Measurements from ENCODE around the gene ELP4.
A peak's percentile ranks its signal among the peaks of the same experiment; 100 is the strongest.

ELP4 gene

GRCh38 chr11:31802609-31802989 is 293.0 kb downstream of the ELP4 start:
- no peak for DNase-seq

- DNase-seq: no peak
Observed at GRCh38 chr11:31802990-31803812, 293.6 kb downstream of the ELP4 start.

- peak; percentile 44 for DNase-seq
Observed at GRCh38 chr11:31803813-31804311, 294.3 kb downstream of the ELP4 start.

DNA sequence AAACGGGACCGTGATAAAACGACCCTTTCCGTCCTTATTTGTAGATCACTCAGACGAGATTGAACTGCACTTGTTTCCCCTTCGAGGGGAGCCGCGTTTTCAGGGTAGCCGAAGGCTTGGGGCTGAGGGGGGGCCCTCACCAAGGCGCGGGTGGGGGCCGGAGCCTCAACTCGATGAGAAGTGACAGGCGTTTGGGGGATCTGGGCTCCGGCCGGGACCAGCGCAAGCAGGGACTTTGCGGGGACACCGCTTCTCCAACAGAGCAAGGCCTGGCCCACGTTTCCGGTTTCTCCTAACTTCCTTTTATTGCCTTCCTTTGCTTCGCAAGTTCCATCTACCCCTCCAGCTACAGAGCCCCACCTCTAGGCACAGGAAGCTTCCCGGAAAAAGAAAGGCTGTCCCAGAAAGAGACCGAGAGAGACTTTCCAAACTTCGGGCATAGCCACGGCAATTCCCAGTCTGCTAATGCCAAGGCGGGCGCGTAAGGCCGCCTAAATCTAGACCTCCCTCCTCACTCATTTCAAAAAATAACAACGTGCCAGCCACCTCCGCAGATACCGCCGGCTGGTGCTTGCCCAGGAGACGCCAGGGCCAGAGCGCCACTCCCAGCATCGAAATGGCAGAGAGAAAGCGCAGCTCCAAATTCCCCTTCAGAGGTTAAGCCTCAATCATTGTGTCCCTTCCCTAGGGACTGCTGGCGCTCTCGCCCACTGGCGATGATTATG is 294.9 kb downstream of the ELP4 start:
- DNase-seq: peak; percentile 45

- no peak for DNase-seq
Observed at GRCh38 chr11:31805037-31805628, 295.6 kb downstream of the ELP4 start.

- no peak for DNase-seq
Observed at GRCh38 chr11:31805629-31806185, 296.1 kb downstream of the ELP4 start.

- DNase-seq: no peak
Observed at GRCh38 chr11:31806186-31806927, 296.8 kb downstream of the ELP4 start.

- no peak for DNase-seq
Observed at GRCh38 chr11:31806928-31807798, 297.6 kb downstream of the ELP4 start.

- DNase-seq: no peak
Observed at GRCh38 chr11:31807799-31808667, 298.5 kb downstream of the ELP4 start.

DNA sequence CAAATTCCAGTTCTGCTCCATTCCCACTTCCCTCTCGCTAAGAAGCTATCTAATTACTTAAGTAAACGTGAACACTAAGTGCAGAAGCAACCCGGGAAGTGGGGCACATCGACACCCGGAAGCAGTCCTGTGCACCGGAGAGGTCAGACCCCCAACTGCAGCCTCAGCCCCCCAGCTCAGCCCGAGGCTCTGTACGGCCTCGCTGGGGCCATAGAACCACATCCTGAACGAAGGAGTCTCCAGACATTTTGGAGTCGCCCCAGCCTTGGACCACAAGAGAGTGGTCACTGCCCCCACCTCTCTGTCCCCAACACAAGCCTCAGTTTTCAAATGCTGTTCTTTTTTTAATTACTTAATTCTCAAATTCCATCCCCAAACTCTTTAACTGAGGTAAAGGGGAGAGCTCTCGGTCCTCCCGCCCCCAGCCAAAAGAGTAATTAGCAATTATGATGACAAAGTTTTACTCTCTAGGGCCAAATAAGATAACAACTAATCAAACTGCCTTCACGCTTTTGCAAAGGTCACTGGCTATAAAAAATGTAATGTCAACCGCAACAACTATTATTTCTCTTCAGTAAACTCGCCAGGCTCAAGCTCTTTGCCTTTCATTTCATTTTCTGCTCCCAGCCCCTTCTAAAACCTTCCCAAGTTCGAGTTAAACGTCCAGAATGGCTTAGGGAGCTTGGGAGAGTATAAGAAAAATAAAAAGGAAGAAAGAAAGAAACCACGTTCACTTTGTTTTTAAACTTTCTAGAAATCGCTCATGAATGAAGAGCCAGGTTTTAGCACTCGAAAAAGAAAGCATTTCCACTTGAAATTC is 299.4 kb downstream of the ELP4 start:
- no peak for DNase-seq

DNA sequence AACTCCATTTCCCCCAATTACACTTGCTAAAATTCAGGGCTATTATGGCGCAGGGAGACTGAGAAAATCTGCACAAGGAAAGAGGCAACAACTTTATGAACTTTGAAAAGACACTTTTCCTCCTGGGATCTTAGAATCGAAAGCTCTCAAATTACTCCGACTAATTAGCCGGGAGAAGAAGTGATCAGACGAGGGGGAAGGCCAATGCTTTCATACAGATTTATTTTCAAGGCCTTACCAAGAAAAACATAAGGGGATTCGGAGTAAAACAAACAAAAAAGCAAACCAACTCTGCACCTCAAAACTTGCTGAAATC is 299.9 kb downstream of the ELP4 start:
- DNase-seq: no peak

DNA sequence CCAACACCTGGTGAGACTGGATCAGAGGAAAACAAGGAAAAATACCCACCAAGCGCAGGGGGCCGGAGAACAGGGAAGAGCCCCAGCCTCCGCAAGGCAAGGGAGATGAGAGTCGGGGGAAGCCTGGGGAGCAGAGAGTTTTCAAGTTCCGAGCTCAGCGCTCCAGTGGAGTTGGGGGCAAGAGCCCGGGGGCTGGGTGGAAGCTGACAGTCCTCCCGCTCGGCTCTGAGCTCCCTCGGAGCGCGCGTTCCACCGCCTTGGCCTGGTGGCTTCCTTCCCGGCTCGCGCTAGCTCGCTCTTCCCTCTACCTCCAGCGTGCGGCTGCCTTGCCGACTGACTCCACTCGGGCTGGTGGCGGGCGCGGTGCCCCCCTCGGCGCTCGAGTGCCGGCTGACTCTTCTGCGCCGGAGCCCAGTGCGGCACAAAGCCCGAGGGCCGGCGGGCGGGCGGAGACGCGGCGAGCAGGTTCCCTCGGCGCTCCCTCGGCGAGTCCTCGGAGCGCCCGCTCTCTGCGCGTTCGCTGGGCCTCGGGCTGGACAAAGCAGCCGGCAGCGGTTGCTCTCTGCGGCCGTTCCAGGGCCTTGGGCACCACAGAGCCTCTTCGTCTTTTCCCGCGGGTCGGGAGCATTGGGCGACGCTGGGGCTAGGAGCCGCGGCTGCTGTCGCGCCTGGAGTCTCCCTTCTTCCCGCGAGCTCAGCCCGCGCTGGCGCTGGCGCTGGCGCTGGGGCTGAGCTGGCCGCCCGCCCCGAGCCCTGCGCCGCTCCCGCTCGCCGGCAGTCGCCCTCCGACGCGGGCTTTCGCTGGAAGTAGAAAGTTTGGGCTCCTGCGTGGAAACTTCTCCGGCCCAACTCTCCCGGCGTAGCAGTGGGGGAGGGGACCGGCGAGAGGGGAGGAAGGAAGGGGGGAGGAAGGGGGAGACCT is 300.6 kb downstream of the ELP4 start:
- no peak for DNase-seq

GRCh38 chr11:31810779-31811647 is 301.4 kb downstream of the ELP4 start, which contains the start of gene PAX6:
Gene PAX6 (minus strand): TSS chr11:31811322. CDS start chr11:31806411, 4,911 bp downstream.
- DNase-seq: peak; percentile 92

GRCh38 chr11:31812383-31813381 is 303.1 kb downstream of the ELP4 start:
- no peak for DNase-seq

DNA sequence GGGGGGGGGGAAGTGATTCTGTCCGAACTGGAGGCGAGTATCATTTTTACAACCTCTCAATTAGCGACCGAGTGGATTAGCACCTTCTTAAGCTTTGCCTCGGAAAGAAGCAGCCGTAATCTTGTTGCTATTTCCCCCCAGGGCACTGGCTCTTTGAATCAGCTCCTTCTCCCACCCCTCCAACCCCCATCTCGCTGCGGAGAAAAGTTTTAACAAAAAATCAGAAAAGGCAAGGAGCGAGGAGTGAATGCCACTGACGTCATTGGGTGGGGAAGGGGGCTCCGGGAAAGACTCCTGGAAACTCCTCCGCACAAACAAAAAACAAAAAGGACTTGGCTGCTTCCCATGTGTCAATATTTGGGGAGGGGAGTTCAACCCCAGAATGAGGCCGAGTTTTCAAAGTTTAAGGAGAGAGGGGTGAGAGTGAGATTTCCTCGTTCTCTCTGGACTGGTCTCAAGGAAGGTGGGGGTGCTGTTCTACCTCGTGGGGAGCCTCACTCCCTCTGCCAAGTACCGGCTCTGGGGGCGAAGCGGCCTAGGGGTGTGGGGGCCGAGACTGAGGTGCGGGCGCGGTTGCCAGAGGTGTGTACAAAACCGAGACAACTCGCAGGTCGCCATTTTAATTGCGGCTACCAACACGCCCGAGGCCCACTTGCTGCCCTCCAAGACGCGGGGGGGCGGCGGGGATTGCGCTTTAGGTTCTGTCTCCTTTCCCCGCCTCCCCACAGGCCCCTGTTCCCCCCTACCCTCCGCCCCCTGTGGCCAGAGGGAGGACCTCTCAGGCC is 304.0 kb downstream of the ELP4 start:
- no peak for DNase-seq
